HEK293T (cell line): ENCODE data around the gene CFAP251.

Experiments
- CTCF ChIA-PET: fragments of 350-600 bp; formaldehyde crosslinking; extraction: SDS; loops from one replicate; lab custom pipeline; 2021; ENCODE audit warnings: antibody characterized with exemption, inconsistent platforms; lab: Yijun Ruan, JAX
- POLR2A ChIA-PET: fragments of 350-600 bp; formaldehyde crosslinking; extraction: SDS; loops from one replicate; lab custom pipeline; 2020; ENCODE audit warnings: antibody characterized with exemption, inconsistent platforms; lab: Yijun Ruan, JAX
- DNase-seq: peaks from one replicate; pipeline ENCODE4 v3.0.0; 2012; ENCODE audit warnings: mixed read lengths; ENCODE audit errors: extremely low spot score
- ARNT ChIP-seq: fragments of 450-650 bp; IDR thresholded peaks from 2 replicates; pipeline ENCODE4 v1.6.1; 2017; ENCODE audit warnings: mild to moderate bottlenecking
- BHLHE40 ChIP-seq: fragments of 450-650 bp; IDR thresholded peaks from 2 replicates; pipeline ENCODE4 v1.6.1; 2016; ENCODE audit warnings: mild to moderate bottlenecking, moderate library complexity, borderline replicate concordance
- CTBP1 ChIP-seq: fragments of 450-650 bp; IDR thresholded peaks from 2 replicates; pipeline ENCODE4 v1.6.1; 2016; ENCODE audit warnings: borderline replicate concordance
- ELF4 ChIP-seq: fragments of 450-650 bp; IDR thresholded peaks from 2 replicates; pipeline ENCODE4 v1.6.1; 2017; ENCODE audit warnings: antibody characterized with exemption
- FOXA1 ChIP-seq: fragments of 450-650 bp; IDR thresholded peaks from 2 replicates; pipeline ENCODE4 v1.6.1; 2016; ENCODE audit warnings: mild to moderate bottlenecking
- FOXK2 ChIP-seq: fragments of 450-650 bp; IDR thresholded peaks from 2 replicates; pipeline ENCODE4 v1.6.1; 2016; ENCODE audit warnings: mild to moderate bottlenecking
- FOXM1 ChIP-seq: fragments of 450-650 bp; IDR thresholded peaks from 2 replicates; pipeline ENCODE4 v1.6.1; 2017; ENCODE audit warnings: mild to moderate bottlenecking, borderline replicate concordance
- HDGF ChIP-seq: fragments of 450-650 bp; IDR thresholded peaks from 2 replicates; pipeline ENCODE4 v1.6.1; 2017; ENCODE audit warnings: antibody characterized with exemption, borderline replicate concordance
- L3MBTL2 ChIP-seq: fragments of 450-650 bp; conservative IDR thresholded peaks from 2 replicates; pipeline ENCODE4 v1.6.1; 2016; ENCODE audit warnings: mild to moderate bottlenecking
- LEF1 ChIP-seq: fragments of 450-650 bp; IDR thresholded peaks from 2 replicates; pipeline ENCODE4 v1.6.1; 2017; ENCODE audit warnings: mild to moderate bottlenecking, borderline replicate concordance
- NFRKB ChIP-seq: fragments of 450-650 bp; IDR thresholded peaks from 2 replicates; pipeline ENCODE4 v1.6.1; 2016; ENCODE audit warnings: mild to moderate bottlenecking, moderate library complexity
- SP1 ChIP-seq: fragments of 450-650 bp; IDR thresholded peaks from 2 replicates; pipeline ENCODE4 v1.6.1; 2017
- SUZ12 ChIP-seq: fragments of 450-650 bp; IDR thresholded peaks from 2 replicates; pipeline ENCODE4 v1.6.1; 2016; ENCODE audit warnings: mild to moderate bottlenecking
- TARDBP ChIP-seq: fragments of 450-650 bp; IDR thresholded peaks from 2 replicates; pipeline ENCODE4 v1.6.1; 2016
- ZNF384 ChIP-seq: fragments of 450-650 bp; IDR thresholded peaks from 2 replicates; pipeline ENCODE4 v1.6.1; 2016
- TF ChIP-seq, protein P1 (sequence below): fragments of 450-650 bp; IDR thresholded peaks from 2 replicates; pipeline ENCODE4 v1.6.1; 2016

Gene CFAP251

DNA sequence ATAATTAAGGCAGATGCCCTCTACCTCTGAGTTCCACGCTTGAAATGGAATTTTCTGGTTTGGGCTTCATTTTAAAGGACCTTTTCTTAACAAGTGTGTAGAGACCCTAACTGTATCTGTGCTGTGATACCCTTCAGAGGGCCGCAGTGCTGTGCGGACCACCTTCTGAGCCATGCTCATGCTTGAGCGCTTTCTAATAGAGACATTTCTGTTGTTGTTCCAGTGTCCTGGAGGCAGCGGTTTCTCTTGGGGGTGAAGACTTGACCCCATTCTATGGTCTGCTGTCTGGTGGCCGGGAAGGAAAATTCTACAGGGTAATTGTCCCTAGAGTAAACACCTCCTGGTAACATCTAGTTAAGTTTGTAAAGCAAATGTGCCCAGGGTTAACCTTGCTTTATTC, 56.6 kb downstream of the CFAP251 start:
- ChIA-PET POLR2A (no interaction called here), CTCF (no interaction called here)
- TF ChIP-seq LEF1 (no peak), TARDBP (no peak), SP1 (no peak), L3MBTL2 (no peak), ZNF384 (no peak), FOXK2 (no peak), BHLHE40 (no peak), NFRKB (no peak), FOXM1 (no peak), FOXA1 (no peak), ARNT (no peak)
- TF ChIP-seq, protein P1, sequence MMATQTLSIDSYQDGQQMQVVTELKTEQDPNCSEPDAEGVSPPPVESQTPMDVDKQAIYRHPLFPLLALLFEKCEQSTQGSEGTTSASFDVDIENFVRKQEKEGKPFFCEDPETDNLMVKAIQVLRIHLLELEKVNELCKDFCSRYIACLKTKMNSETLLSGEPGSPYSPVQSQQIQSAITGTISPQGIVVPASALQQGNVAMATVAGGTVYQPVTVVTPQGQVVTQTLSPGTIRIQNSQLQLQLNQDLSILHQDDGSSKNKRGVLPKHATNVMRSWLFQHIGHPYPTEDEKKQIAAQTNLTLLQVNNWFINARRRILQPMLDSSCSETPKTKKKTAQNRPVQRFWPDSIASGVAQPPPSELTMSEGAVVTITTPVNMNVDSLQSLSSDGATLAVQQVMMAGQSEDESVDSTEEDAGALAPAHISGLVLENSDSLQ, result no peak
- no peak for DNase-seq

GRCh38 chr12:121976950-121977349, 58.6 kb downstream of the CFAP251 start:
- no peak for DNase-seq
- CTCF ChIA-PET, result no interaction called here
- TF ChIP-seq BHLHE40 (no peak), L3MBTL2 (no peak), ELF4 (no peak), FOXK2 (no peak), ARNT (no peak), ZNF384 (no peak), LEF1 (no peak), NFRKB (no peak), SUZ12 (no peak), TARDBP (no peak), FOXA1 (no peak), CTBP1 (no peak), SP1 (no peak), HDGF (no peak)
- POLR2A ChIA-PET, result no interaction called here

DNA sequence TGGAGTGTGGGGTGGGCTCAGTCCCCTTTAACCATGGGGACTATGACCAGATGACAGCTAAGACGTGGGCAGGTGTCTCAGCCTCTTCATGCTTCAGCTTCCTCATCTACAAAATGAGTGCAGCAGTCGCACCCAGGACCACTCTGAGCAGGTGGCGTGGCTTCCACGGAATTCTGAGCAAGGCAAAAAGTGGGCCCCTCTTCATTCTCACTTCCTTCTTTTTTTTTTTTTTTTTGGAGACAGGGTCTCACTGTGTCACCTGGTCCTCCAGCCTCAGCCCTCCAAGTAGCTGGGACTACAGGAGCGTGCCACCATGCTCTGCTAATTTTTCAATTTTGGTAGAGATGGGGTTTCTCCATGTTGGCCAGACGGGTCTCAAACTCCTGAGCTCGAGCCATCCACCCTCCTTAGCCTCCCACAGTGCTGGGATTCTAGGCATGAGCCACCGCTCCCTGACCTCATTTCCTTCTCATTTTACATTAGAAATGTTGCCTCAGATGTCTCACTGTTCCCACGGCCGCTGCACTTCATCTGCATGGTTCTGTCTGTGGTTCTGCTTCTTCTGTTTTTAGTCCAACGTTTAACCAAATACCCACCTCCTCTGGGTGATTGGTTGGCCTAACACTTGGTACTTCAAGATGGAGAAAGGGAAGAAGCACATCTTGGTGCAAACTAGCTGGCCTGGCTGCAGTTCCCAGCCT, 61.9 kb downstream of the CFAP251 start:
- DNase-seq, result no peak
- ChIA-PET POLR2A (no interaction called here), CTCF (no interaction called here)
- TF ChIP-seq L3MBTL2 (no peak), ZNF384 (no peak), HDGF (no peak), ARNT (no peak), NFRKB (no peak), FOXA1 (no peak), BHLHE40 (no peak), FOXK2 (no peak), SUZ12 (no peak), CTBP1 (no peak), SP1 (no peak), FOXM1 (no peak), TARDBP (no peak), ELF4 (no peak), LEF1 (no peak)
- TF ChIP-seq, protein P1, result no peak

- CTCF ChIA-PET, result no interaction called here
- TF ChIP-seq TARDBP, result no peak
- no peak for TF ChIP-seq CTBP1
- TF ChIP-seq SP1, result no peak
- TF ChIP-seq HDGF, result no peak
- no peak for TF ChIP-seq ZNF384
- TF ChIP-seq SUZ12, result no peak
- TF ChIP-seq BHLHE40, result no peak
- TF ChIP-seq, protein P1, result no peak
- no peak for TF ChIP-seq ELF4
- no peak for TF ChIP-seq LEF1
- no peak for TF ChIP-seq L3MBTL2
- TF ChIP-seq FOXM1, result no peak
- no peak for TF ChIP-seq FOXA1
- no peak for TF ChIP-seq ARNT
- TF ChIP-seq NFRKB, result no peak
- TF ChIP-seq FOXK2, result no peak
- POLR2A ChIA-PET, result no interaction called here
- DNase-seq, result no peak
Measured at GRCh38 chr12:121980892-121981272, 62.5 kb downstream of the CFAP251 start.

DNA sequence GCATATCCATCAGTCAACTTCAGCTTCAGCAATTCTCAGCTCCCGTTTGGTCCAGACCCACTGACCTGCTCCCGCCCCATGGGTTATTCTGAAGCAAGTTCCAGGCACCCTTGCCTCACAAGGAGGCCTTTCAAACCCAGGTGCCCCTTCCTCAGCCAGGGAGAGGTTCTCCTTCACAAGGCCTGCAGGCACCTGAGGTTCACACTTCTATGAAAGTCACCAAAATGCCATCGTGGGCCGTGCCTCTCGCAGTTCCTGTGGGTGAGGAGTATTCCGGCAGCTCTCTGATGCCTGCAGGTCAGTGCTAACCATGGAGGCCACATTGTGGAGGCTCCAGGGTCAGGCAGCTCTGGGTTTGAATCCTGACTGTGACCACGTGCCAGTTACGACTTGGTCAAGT, 63.1 kb downstream of the CFAP251 start:
- ChIA-PET CTCF (no interaction called here), POLR2A (no interaction called here)

DNA sequence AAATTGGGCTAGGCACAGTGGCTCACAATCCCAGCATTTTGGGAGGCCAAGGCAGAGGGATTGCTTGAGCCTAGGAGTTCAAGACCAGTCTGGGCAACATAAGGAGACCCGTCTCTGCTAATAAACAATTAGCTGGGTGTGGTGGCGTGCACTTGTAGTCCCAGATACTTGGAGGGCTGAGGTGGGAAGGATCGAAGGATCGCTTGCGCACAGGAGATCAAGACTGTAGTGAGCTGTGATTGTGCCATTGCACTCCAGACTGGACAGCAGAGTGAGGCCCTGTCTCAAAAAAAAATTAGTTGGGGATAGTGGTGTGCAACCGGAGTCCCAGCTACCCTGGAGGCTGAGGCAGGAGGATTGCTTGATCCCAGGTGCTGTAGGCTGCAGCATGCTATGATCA, 64.6 kb downstream of the CFAP251 start:
- ChIA-PET POLR2A (no interaction called here), CTCF (interaction anchor here (0.7 kb wide), 1 partner anchor 289 kb away, joined by 5 read pairs; no protein-coding TSS in a partner anchor)
- TF ChIP-seq FOXA1, result no peak
- TF ChIP-seq ARNT, result no peak
- TF ChIP-seq CTBP1, result no peak
- TF ChIP-seq L3MBTL2, result no peak
- no peak for TF ChIP-seq LEF1
- no peak for TF ChIP-seq SP1
- no peak for TF ChIP-seq ELF4
- TF ChIP-seq SUZ12, result no peak
- TF ChIP-seq, protein P1, result no peak
- no peak for TF ChIP-seq FOXK2
- TF ChIP-seq NFRKB, result no peak
- TF ChIP-seq HDGF, result no peak
- no peak for TF ChIP-seq ZNF384
- no peak for TF ChIP-seq FOXM1
- TF ChIP-seq TARDBP, result no peak
- no peak for TF ChIP-seq BHLHE40
- no peak for DNase-seq

More for the DNA sequence above, 63.1 kb downstream of the CFAP251 start:
- DNase-seq, result no peak
- TF ChIP-seq SP1 (no peak), HDGF (no peak), FOXM1 (no peak), TARDBP (no peak), ZNF384 (no peak)
